Stimulated activated effector memory CD8-positive, alpha-beta T cell treated with anti-CD3 and anti-CD28 coated beads, Interleukin-12 subunit alpha, Interleukin-12 subunit beta, amount 100 ng/mL, for 72 hours (primary cell): ENCODE data around the gene SORBS1.

Source experiments
- ATAC-seq: fragments of 150-1000 bp; cut with Tn5 transposase; 2 replicates; pipeline ENCODE4 v1.10.0; 2021
- DNase-seq, 2 donors: peaks; one replicate each; pipeline ENCODE4 v3.0.0; 2021 to 2022; ENCODE audit warnings: low spot score in 2 of 2
- H3K27ac Mint-ChIP-seq: one replicate; pipeline ENCODE4 v1.8.0; 2022; ENCODE audit warnings: mild to moderate bottlenecking, mixed read lengths
- H3K36me3 Mint-ChIP-seq: one replicate; pipeline ENCODE4 v1.8.0; 2022; ENCODE audit warnings: mild to moderate bottlenecking, mixed read lengths
- H3K4me1 Mint-ChIP-seq: one replicate; pipeline ENCODE4 v1.8.0; 2022; ENCODE audit warnings: mixed read lengths
- H3K4me3 Mint-ChIP-seq: one replicate; pipeline ENCODE4 v1.8.0; 2022; ENCODE audit warnings: mild to moderate bottlenecking, mixed read lengths
- H3K9me3 Mint-ChIP-seq: one replicate; pipeline ENCODE4 v1.8.0; 2022; ENCODE audit warnings: mixed read lengths

SORBS1 gene

DNA sequence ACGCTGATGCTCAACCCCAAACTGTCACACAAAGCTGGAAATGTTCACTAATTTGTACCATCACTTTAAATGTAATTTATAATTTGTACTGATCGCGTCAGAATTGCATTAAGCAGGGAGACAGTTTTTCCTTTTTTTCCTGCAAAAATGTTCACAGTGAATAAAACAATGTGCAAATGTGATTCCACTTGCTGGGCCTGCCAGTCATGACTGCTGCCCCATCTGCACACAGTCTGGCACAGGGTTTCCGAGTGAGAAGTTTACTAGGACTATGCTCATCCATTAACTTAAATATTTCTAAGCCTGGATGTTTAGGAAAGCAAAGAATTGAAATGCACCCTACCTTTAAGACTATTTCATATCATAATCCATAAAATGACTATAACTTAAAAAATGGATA lies 99.6 kb downstream of the SORBS1 start:
- no peaks in the 10 kb centered on the region for H3K4me1 Mint-ChIP-seq
- H3K27ac Mint-ChIP-seq = no peak overlapping the region
- ATAC-seq (no peak), DNase-seq (no peak)
- H3K36me3 Mint-ChIP-seq = no peaks in the 10 kb centered on the region
- H3K9me3 Mint-ChIP-seq = no peaks in the 10 kb centered on the region
- H3K4me3 Mint-ChIP-seq = no peak overlapping the region

DNA sequence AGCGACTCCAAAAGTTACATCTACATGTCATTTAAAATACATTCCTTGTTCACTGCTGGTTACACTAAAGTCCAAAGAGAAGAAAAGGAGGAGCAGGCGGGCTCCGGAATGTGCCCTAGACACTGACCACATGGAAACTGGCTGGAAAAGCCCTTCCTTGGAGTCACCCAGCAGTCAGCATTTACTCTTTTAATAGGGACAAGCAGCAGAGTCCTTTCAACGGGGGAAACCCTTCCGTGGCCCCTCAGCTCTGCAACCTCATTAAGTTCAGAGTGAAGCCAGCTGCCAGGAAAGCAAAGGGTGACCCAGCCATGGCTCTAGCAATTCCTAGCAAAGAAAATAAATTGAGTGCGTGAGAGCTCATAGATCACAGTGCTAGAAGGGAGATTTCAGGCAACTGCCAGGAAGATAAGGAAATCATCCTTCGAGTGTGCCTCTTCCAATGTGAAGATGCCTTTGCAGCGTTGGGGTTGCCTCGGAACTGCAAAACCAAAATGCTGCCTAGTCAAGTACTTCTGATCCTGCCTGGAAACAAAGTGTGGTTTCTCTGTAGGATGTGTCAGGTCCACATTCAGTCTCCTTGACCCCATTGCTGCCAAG lies 101.6 kb downstream of the SORBS1 start:
- H3K36me3 Mint-ChIP-seq = no peaks in the 10 kb centered on the region
- no peaks in the 10 kb centered on the region for H3K4me1 Mint-ChIP-seq
- no peak for DNase-seq
- no peak for ATAC-seq
- no peaks in the 10 kb centered on the region for H3K9me3 Mint-ChIP-seq
- no peak overlapping the region for H3K27ac Mint-ChIP-seq
- H3K4me3 Mint-ChIP-seq = no peak overlapping the region

DNA sequence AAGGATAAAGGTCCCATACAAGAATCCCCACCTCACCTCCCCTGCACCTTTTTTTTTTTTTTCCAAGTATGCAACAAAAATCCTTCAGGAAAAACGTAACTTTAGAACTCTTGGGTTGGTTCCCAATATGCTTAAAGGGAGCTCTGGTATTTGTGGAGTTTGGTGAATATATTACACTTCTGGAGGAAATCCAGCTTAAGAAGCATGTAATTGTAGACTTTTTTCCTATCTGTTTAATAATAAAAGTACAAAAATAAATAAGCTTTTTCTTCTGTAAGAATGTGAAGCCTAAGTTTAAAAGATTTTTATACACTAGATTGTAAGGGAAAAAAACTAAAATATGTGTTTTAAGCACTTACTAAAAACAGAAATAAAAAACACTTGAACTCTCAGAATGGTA lies 102.3 kb downstream of the SORBS1 start:
- no peaks in the 10 kb centered on the region for H3K9me3 Mint-ChIP-seq
- no peak for ATAC-seq
- no peaks in the 10 kb centered on the region for H3K4me1 Mint-ChIP-seq
- DNase-seq = no peak
- H3K36me3 Mint-ChIP-seq = no peaks in the 10 kb centered on the region
- no peak overlapping the region for H3K27ac Mint-ChIP-seq
- no peak overlapping the region for H3K4me3 Mint-ChIP-seq

DNA sequence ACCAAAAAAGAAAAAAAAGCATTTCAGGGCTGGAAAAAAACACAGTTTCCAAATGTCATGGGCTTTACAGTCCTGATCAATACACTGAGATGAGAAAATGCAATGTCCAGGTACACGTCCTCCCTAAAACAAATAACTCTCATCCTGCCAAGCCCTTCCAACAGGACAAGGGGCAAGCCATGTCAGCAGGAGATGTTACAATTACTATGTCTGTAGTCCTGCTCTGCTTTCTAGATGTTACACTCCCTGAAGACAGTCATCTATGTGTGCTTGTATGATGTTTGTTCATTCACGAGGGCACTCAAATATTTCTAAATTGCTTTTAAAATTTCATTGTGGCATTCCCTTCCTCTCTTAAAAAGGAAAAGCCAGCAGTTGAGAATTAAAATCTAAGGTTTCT lies 103.2 kb downstream of the SORBS1 start:
- no peak for DNase-seq
- Mint-ChIP-seq H3K27ac (no peak overlapping the region), H3K4me1 (no peaks in the 10 kb centered on the region), H3K9me3 (no peaks in the 10 kb centered on the region), H3K4me3 (no peak overlapping the region), H3K36me3 (no peaks in the 10 kb centered on the region)
- ATAC-seq = no peak

DNA sequence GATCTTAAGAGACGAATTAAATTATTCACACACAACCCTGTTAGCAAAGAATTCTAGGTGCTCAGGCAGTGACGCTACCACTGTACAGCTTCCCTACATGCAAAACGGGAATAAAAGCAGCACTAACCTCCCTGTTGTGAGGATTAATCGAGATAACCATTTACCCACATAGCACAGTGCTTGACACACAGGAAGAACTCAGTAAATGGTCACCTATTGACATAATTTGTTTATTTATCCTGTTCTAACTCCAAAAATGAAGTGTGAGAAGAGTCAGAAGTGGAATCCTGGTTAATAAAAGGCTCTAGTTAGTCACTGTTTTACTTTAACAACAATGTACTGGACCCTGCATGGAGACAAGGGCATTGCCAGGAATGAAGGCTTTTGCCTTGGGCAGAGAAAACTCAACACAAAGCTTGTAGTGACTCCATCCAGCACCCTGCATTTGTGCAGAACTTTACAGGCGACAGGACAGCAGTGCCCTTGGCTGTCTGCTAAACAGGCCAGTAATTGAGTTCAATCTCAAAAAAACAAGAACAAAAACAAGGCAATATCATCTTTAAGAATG lies 103.8 kb downstream of the SORBS1 start:
- Mint-ChIP-seq H3K4me1 (no peaks in the 10 kb centered on the region), H3K9me3 (no peaks in the 10 kb centered on the region)
- no peak for ATAC-seq

DNA sequence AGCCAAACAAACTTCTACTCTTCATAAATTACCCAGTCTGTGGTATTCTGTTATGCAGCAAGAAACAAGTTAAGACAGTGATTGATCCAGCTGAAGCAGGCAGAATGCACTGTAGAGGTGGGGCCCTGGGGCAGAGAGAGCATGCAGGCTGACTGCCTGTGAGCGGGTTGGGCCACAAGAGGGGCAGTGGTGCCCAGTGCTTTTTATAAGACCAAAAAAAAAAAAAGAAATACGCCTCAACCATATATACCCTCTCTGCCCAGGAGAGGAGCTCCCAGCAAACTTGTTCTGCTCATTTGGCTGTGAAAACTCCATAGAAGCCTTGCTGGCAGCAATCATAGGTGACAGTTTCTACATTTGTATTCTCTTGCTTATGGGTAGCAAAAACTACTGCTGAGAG lies 104.7 kb downstream of the SORBS1 start:
- H3K27ac Mint-ChIP-seq = no peak overlapping the region
- no peak for ATAC-seq
- no peaks in the 10 kb centered on the region for H3K9me3 Mint-ChIP-seq
- H3K4me1 Mint-ChIP-seq = no peaks in the 10 kb centered on the region
- no peak overlapping the region for H3K4me3 Mint-ChIP-seq
- no peaks in the 10 kb centered on the region for H3K36me3 Mint-ChIP-seq
- no peak for DNase-seq

More for the DNA sequence above, 103.8 kb downstream of the SORBS1 start:
- no peak overlapping the region for H3K27ac Mint-ChIP-seq
- no peak overlapping the region for H3K4me3 Mint-ChIP-seq
- no peak for DNase-seq
- H3K36me3 Mint-ChIP-seq = no peaks in the 10 kb centered on the region

DNA sequence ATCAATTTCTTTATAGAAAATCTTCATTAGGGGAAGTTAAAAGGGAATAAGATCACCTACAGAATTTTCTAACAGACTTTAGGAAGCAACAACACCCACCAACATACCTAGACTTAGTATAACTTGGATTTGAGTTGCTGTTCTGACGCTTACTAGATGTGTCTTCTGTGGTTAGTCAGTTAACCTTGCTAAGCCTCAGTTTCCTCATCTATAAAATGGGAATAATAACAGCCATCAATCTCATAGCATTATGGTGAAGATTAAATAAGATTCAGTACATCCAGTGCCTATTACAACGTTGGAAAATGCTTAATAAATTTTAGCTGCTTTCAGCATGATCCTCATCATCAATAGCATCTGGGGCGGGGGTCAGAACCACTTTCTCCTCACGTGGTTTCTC lies 106.2 kb downstream of the SORBS1 start:
- H3K4me3 Mint-ChIP-seq = no peak overlapping the region
- no peaks in the 10 kb centered on the region for H3K36me3 Mint-ChIP-seq
- ATAC-seq (no peak), DNase-seq (no peak)
- no peak overlapping the region for H3K27ac Mint-ChIP-seq
- H3K4me1 Mint-ChIP-seq = no peaks in the 10 kb centered on the region
- no peaks in the 10 kb centered on the region for H3K9me3 Mint-ChIP-seq

DNA sequence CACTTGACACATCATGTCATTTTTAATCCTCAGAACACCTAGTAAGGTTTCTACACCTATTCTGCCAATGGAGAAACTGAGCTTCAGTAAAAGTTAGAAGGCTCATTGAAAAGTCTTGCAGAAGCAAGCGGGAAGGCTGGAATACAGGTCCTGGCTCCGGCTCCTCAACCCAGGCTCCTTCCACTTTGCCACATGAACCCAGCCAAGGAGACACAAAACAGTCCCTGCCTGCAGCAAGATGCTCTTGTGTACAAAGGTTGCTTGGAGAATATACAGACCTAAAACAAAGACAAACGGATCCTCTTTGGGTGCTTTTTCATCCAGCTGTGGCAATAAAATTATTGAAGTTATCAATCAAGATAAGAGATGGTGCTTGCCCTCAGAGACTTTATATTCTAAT lies 106.8 kb downstream of the SORBS1 start:
- Mint-ChIP-seq H3K36me3 (no peaks in the 10 kb centered on the region), H3K4me1 (no peaks in the 10 kb centered on the region), H3K27ac (no peak overlapping the region), H3K9me3 (no peaks in the 10 kb centered on the region), H3K4me3 (no peak overlapping the region)
- DNase-seq (no peak), ATAC-seq (no peak)

DNA sequence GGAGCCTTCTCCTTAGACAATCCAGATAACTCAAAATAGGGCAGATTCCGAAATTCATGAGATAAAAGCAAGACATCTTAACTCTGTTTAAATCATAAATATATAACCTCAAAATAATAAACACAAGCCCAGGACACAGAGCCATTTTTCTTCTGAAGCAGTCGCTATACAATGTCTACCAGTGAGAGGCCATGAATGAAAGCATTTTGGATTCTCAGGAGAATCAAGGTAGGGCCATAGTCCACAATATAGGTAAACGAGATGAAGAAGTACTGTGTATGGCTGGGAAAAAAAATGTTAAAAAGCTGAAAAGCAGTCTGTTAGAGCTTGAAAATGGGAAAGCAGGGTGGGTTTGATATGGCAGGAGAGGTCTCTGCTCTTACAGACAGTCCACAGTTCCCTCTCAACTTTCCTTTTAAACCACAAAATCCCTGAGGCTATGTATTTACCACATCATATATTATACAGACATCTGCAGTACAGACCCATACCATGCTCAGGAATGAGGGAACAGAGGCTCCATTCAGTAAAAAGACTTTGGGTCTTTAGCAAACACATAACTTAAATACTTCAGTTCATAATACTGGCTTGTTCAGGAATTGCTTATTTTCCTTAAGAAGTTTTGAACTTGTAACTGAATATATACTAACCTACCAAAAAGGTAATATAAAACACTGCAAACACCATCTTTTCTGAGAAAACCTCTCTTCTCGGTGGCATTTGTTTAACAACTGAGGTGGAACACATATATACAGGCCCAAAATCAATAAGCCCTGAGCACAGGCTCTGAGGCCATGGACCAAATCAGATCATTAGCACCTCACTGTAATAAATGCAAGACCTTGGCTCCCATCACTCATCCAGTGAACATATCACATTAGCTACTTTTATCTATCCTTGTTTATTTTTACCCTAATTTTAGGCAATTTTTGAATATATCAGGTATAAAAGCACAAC lies 109.3 kb downstream of the SORBS1 start:
- Mint-ChIP-seq H3K9me3 (no peaks in the 10 kb centered on the region), H3K27ac (no peak overlapping the region), H3K36me3 (no peaks in the 10 kb centered on the region), H3K4me1 (no peaks in the 10 kb centered on the region), H3K4me3 (no peak overlapping the region)
- no peak for ATAC-seq
- DNase-seq = no peak

DNA sequence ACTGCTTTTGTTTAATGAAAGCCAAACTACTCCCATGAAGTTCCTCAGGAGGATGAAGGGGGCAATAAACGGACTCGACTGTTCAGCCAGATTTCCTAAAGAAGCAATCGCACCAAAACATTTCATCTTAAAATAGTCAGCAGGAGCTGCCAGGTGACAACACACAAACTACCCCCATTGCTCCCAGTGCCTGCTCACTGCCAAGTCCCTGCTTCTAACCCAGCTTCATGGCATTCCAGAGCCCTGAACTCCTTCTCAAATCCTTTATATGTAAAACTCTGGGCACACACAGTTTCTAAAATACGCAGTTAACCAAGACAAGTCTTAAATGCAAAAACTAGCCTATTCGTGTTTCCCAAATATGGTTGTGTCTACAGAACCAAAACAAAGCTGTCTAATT lies 110.0 kb downstream of the SORBS1 start:
- H3K9me3 Mint-ChIP-seq = no peaks in the 10 kb centered on the region
- DNase-seq (no peak), ATAC-seq (no peak)
- no peak overlapping the region for H3K27ac Mint-ChIP-seq
- no peaks in the 10 kb centered on the region for H3K4me1 Mint-ChIP-seq
- H3K36me3 Mint-ChIP-seq = no peaks in the 10 kb centered on the region
- H3K4me3 Mint-ChIP-seq = no peak overlapping the region

DNA sequence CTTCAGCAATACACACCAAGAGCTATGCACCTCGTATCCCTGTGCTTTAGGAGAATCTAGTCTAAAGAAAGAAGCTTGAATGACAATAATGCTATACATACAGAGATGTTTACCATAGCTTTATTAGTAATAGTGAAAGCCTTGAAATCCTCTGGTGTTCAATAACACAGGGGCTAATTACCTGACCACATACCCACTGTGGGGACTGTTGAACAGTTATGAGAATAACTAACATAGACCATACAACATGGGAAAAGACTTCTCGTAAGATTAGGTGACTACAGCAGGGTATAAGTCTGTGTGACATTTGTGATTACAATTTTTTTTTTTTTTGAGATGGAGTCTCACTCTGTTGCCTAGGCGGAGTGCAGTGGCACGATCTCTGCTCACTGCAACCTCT lies 111.0 kb downstream of the SORBS1 start:
- no peaks in the 10 kb centered on the region for H3K4me1 Mint-ChIP-seq

DNA sequence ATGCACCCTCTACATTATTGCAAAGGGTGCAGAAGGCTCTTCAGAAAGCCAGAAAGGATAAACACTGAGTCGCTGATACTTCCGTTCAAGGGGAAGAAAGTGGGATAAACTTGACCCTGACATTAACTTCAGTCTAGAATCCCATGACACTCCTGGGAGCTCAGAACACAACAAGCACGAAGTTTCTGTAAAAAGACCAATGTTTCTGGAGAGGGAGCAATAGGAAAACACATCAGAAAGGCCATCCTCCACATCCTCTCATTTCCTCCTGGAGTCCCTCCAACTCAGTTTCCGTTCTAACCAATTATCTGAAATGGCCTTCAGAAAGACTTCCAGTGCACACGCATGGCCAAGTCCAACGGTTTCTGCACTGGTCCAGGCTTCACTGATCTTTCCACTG lies 113.5 kb downstream of the SORBS1 start:
- no peaks in the 10 kb centered on the region for H3K4me1 Mint-ChIP-seq
- H3K27ac Mint-ChIP-seq = no peak overlapping the region
- DNase-seq (no peak), ATAC-seq (no peak)
- no peaks in the 10 kb centered on the region for H3K9me3 Mint-ChIP-seq
- H3K36me3 Mint-ChIP-seq = no peaks in the 10 kb centered on the region
- no peak overlapping the region for H3K4me3 Mint-ChIP-seq

More for the DNA sequence above, 111.0 kb downstream of the SORBS1 start:
- no peak for DNase-seq
- ATAC-seq = no peak
- no peak overlapping the region for H3K27ac Mint-ChIP-seq
- H3K4me3 Mint-ChIP-seq = no peak overlapping the region
- no peaks in the 10 kb centered on the region for H3K9me3 Mint-ChIP-seq
- no peaks in the 10 kb centered on the region for H3K36me3 Mint-ChIP-seq

DNA sequence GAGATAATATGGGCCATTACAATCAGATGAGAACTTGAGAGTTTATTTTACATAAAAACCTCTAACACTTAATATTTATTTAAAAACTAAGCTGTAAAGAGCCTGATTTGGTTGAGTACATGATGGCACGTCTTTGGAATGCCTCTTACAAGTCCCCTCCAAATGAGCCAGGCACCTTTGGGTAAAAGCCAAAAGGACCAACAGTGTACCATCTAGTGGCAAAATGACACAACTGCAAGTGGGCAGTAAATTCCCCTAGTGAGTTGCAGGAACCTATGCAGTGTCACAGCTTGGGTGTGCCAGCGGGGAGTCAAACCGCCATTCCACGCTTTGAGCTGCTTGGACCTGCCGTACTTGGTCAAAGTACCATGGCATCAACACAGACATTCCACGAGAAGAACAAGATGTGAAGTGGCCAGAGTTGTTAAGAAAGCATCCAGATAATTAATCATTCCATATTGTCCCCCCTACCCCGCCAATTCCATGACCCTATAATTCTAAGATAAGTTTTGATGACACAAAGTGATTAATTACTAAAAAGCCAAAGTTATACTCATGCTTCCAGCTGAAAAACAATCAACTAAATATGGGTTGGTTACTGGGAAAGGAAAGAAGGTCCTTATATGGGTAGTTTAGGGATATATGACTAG lies 115.2 kb downstream of the SORBS1 start:
- Mint-ChIP-seq H3K4me3 (no peak overlapping the region), H3K9me3 (no peaks in the 10 kb centered on the region), H3K36me3 (no peaks in the 10 kb centered on the region), H3K4me1 (peaks cover 6% of the 10 kb centered on the region), H3K27ac (no peak overlapping the region)
- peak; percentile 72 for ATAC-seq
- peak; percentile 12 to 55 for DNase-seq

DNA sequence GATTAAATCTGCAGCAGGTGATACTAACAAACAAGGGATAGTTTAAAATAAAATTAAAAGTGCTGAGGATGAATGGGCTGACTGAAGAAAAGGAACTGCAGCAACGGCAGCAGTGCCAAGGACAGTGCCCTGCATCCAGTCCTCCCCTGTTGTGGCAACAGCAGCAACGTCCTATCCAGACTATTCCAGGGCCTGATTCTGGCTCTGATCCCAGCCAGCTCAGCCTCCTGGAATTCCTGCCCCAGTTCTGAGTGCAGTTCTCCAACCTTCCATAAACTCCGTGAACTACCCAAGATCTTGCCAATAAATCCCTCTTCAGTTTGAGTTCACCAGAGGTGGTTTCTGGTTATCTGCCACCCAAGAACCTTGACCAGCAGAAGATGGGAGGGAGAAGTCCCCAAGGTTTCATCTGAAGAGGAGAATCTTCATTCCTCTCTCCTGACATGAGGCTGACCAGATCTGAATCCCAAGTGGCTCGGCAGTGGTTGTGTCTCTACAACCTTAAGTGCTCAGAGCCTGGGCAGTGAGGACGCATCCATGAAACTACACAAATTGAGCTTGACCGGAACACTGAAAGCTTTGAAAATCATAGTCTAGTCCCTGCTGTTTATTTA lies 115.8 kb downstream of the SORBS1 start:
- H3K9me3 Mint-ChIP-seq = no peaks in the 10 kb centered on the region
- H3K4me3 Mint-ChIP-seq = no peak overlapping the region
- peaks cover 10% of the 10 kb centered on the region for H3K4me1 Mint-ChIP-seq
- ATAC-seq (no peak), DNase-seq (no peak)
- no peak overlapping the region for H3K27ac Mint-ChIP-seq
- H3K36me3 Mint-ChIP-seq = no peaks in the 10 kb centered on the region

DNA sequence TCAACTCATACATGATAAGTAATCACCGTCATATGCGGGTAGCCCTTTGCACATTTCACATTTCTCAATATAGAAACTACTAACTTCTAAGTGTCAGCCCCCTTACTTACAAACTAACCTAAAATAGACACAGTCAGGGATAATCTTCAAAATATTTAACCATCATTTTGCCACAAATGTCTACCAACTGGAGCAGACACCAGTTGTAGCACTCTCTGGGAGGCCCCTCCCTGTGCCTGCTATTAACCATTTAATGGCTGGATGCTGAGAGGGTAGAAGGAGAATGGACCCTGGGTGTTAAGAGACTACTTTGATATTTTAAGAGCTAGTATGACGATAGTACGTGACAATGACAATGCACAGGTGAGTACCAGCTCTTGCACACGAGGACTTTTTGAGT lies 116.4 kb downstream of the SORBS1 start:
- no peak overlapping the region for H3K27ac Mint-ChIP-seq
- no peak overlapping the region for H3K4me3 Mint-ChIP-seq
- H3K9me3 Mint-ChIP-seq = no peaks in the 10 kb centered on the region
- no peak for DNase-seq
- H3K36me3 Mint-ChIP-seq = no peaks in the 10 kb centered on the region
- ATAC-seq = no peak
- H3K4me1 Mint-ChIP-seq = peaks cover 10% of the 10 kb centered on the region
